Measurements from ENCODE around the gene PEMT. TPM values are rescaled to one million over a fixed set of nuclear protein-coding genes. Genes with fewer than 3 reads are reported as not detected.

PEMT gene
- total RNA-seq, 1 experiment from 2014 or later = 69.8 TPM

GRCh38 chr17:17506893-17507464 lies 84.5 kb downstream of the PEMT start:
- H3K79me2 ChIP-seq (ENCODE audit: low read length) = no peaks in the 10 kb centered on the region
- no peak overlapping the region for H3K9ac ChIP-seq (ENCODE audit: low read length)
- no peaks in the 10 kb centered on the region; the same call in 1 of the 2 replicates for H4K20me1 ChIP-seq (ENCODE audit: insufficient read depth, low read depth, low read length)
- no peak overlapping the region for H3K4me3 ChIP-seq (ENCODE audit: low read length)
- no peak overlapping the region for H3K27ac ChIP-seq (ENCODE audit: low read length)
- H3K9me2 ChIP-seq (replicated peaks; ENCODE audit: insufficient read depth, low read length) = no peaks in the 10 kb centered on the region
- no peak overlapping the region for H2AFZ ChIP-seq (ENCODE audit: low read length)
- no peaks in the 10 kb centered on the region for H3K4me1 ChIP-seq (ENCODE audit: low read length)
- H3K9me3 ChIP-seq (ENCODE audit: low read length) = no peaks in the 10 kb centered on the region
- no peak for DNase-seq
- no peaks in the 10 kb centered on the region for H3K36me3 ChIP-seq (ENCODE audit: insufficient read depth, low read length)
- H3K4me2 ChIP-seq (ENCODE audit: low read depth, low read length, poor library complexity, severe bottlenecking) = no peak overlapping the region
- H3K27me3 ChIP-seq (ENCODE audit: low read length) = no peaks in the 10 kb centered on the region

GRCh38 chr17:17506181-17506741 lies 85.2 kb downstream of the PEMT start:
- Histone ChIP-seq H2AFZ (ENCODE audit: low read length) (no peak overlapping the region), H4K20me1 (ENCODE audit: insufficient read depth, low read depth, low read length) (no peaks in the 10 kb centered on the region; the same call in 1 of the 2 replicates), H3K9me2 (replicated peaks; ENCODE audit: insufficient read depth, low read length) (no peaks in the 10 kb centered on the region), H3K4me2 (ENCODE audit: low read depth, low read length, poor library complexity, severe bottlenecking) (no peak overlapping the region), H3K9ac (ENCODE audit: low read length) (no peak overlapping the region), H3K4me3 (ENCODE audit: low read length) (no peak overlapping the region), H3K4me1 (ENCODE audit: low read length) (no peaks in the 10 kb centered on the region), H3K27me3 (ENCODE audit: low read length) (no peaks in the 10 kb centered on the region), H3K27ac (ENCODE audit: low read length) (no peak overlapping the region), H3K9me3 (ENCODE audit: low read length) (no peaks in the 10 kb centered on the region), H3K79me2 (ENCODE audit: low read length) (no peaks in the 10 kb centered on the region), H3K36me3 (ENCODE audit: insufficient read depth, low read length) (no peaks in the 10 kb centered on the region)
- DNase-seq = no peak

GRCh38 chr17:17505610-17506171 lies 85.8 kb downstream of the PEMT start:
- Histone ChIP-seq H3K9me2 (replicated peaks; ENCODE audit: insufficient read depth, low read length) (no peaks in the 10 kb centered on the region), H3K27me3 (ENCODE audit: low read length) (no peaks in the 10 kb centered on the region), H3K27ac (ENCODE audit: low read length) (no peak overlapping the region), H3K9me3 (ENCODE audit: low read length) (no peaks in the 10 kb centered on the region), H3K4me2 (ENCODE audit: low read depth, low read length, poor library complexity, severe bottlenecking) (no peak overlapping the region), H3K4me1 (ENCODE audit: low read length) (no peaks in the 10 kb centered on the region), H3K36me3 (ENCODE audit: insufficient read depth, low read length) (no peaks in the 10 kb centered on the region), H3K9ac (ENCODE audit: low read length) (no peak overlapping the region), H2AFZ (ENCODE audit: low read length) (no peak overlapping the region), H4K20me1 (ENCODE audit: insufficient read depth, low read depth, low read length) (no peaks in the 10 kb centered on the region; the same call in 1 of the 2 replicates), H3K4me3 (ENCODE audit: low read length) (no peak overlapping the region), H3K79me2 (ENCODE audit: low read length) (no peaks in the 10 kb centered on the region)
- no peak for DNase-seq

- H3K4me2 ChIP-seq (ENCODE audit: low read depth, low read length, poor library complexity, severe bottlenecking) = no peak overlapping the region
- H2AFZ ChIP-seq (ENCODE audit: low read length) = no peak overlapping the region
- DNase-seq = no peak
- no peak overlapping the region for H3K4me3 ChIP-seq (ENCODE audit: low read length)
- H3K4me1 ChIP-seq (ENCODE audit: low read length) = no peaks in the 10 kb centered on the region
- no peaks in the 10 kb centered on the region for H3K9me2 ChIP-seq (replicated peaks; ENCODE audit: insufficient read depth, low read length)
- no peaks in the 10 kb centered on the region for H3K36me3 ChIP-seq (ENCODE audit: insufficient read depth, low read length)
- no peak overlapping the region for H3K9ac ChIP-seq (ENCODE audit: low read length)
- no peaks in the 10 kb centered on the region for H3K79me2 ChIP-seq (ENCODE audit: low read length)
- no peaks in the 10 kb centered on the region for H3K27me3 ChIP-seq (ENCODE audit: low read length)
- no peaks in the 10 kb centered on the region; the same call in 1 of the 2 replicates for H4K20me1 ChIP-seq (ENCODE audit: insufficient read depth, low read depth, low read length)
- no peak overlapping the region for H3K27ac ChIP-seq (ENCODE audit: low read length)
- no peaks in the 10 kb centered on the region for H3K9me3 ChIP-seq (ENCODE audit: low read length)
Measured at GRCh38 chr17:17505151-17505550, 86.4 kb downstream of the PEMT start.

- H3K27me3 ChIP-seq (ENCODE audit: low read length) = no peaks in the 10 kb centered on the region
- no peaks in the 10 kb centered on the region; the same call in 1 of the 2 replicates for H4K20me1 ChIP-seq (ENCODE audit: insufficient read depth, low read depth, low read length)
- no peak overlapping the region for H2AFZ ChIP-seq (ENCODE audit: low read length)
- H3K4me3 ChIP-seq (ENCODE audit: low read length) = no peak overlapping the region
- H3K9ac ChIP-seq (ENCODE audit: low read length) = no peak overlapping the region
- H3K9me3 ChIP-seq (ENCODE audit: low read length) = no peaks in the 10 kb centered on the region
- DNase-seq = no peak
- no peaks in the 10 kb centered on the region for H3K79me2 ChIP-seq (ENCODE audit: low read length)
- H3K4me1 ChIP-seq (ENCODE audit: low read length) = no peaks in the 10 kb centered on the region
- H3K4me2 ChIP-seq (ENCODE audit: low read depth, low read length, poor library complexity, severe bottlenecking) = no peak overlapping the region
- no peak overlapping the region for H3K27ac ChIP-seq (ENCODE audit: low read length)
- H3K9me2 ChIP-seq (replicated peaks; ENCODE audit: insufficient read depth, low read length) = no peaks in the 10 kb centered on the region
- no peaks in the 10 kb centered on the region for H3K36me3 ChIP-seq (ENCODE audit: insufficient read depth, low read length)
Measured at GRCh38 chr17:17504341-17505140, 87.0 kb downstream of the PEMT start.

- Histone ChIP-seq H3K9ac (ENCODE audit: low read length) (no peak overlapping the region), H3K4me2 (ENCODE audit: low read depth, low read length, poor library complexity, severe bottlenecking) (no peak overlapping the region), H2AFZ (ENCODE audit: low read length) (no peak overlapping the region), H3K27ac (ENCODE audit: low read length) (no peak overlapping the region), H3K79me2 (ENCODE audit: low read length) (no peaks in the 10 kb centered on the region), H4K20me1 (ENCODE audit: insufficient read depth, low read depth, low read length) (no peaks in the 10 kb centered on the region; the same call in 1 of the 2 replicates), H3K9me3 (ENCODE audit: low read length) (no peaks in the 10 kb centered on the region), H3K9me2 (replicated peaks; ENCODE audit: insufficient read depth, low read length) (no peaks in the 10 kb centered on the region), H3K36me3 (ENCODE audit: insufficient read depth, low read length) (no peaks in the 10 kb centered on the region), H3K27me3 (ENCODE audit: low read length) (no peaks in the 10 kb centered on the region), H3K4me3 (ENCODE audit: low read length) (no peak overlapping the region), H3K4me1 (ENCODE audit: low read length) (no peaks in the 10 kb centered on the region)
- DNase-seq = no peak
Measured at GRCh38 chr17:17503566-17504130, 87.9 kb downstream of the PEMT start.

- Histone ChIP-seq H3K36me3 (ENCODE audit: insufficient read depth, low read length) (no peaks in the 10 kb centered on the region), H3K27ac (ENCODE audit: low read length) (no peak overlapping the region), H3K4me2 (ENCODE audit: low read depth, low read length, poor library complexity, severe bottlenecking) (no peak overlapping the region), H3K9me2 (replicated peaks; ENCODE audit: insufficient read depth, low read length) (no peaks in the 10 kb centered on the region), H4K20me1 (ENCODE audit: insufficient read depth, low read depth, low read length) (no peaks in the 10 kb centered on the region; the same call in 1 of the 2 replicates), H2AFZ (ENCODE audit: low read length) (no peak overlapping the region), H3K9ac (ENCODE audit: low read length) (no peak overlapping the region), H3K9me3 (ENCODE audit: low read length) (no peaks in the 10 kb centered on the region), H3K4me3 (ENCODE audit: low read length) (no peak overlapping the region), H3K27me3 (ENCODE audit: low read length) (no peaks in the 10 kb centered on the region), H3K79me2 (ENCODE audit: low read length) (no peaks in the 10 kb centered on the region), H3K4me1 (ENCODE audit: low read length) (no peaks in the 10 kb centered on the region)
- DNase-seq = no peak
Measured at GRCh38 chr17:17502741-17503565, 88.6 kb downstream of the PEMT start.

All from Karpas-422 (cell line).